Eye (tissue), 1 donor: ENCODE results near the gene HDAC9.
A peak's percentile ranks its signal among the peaks of the same experiment; 100 is the strongest.

Source experiments
- DNase-seq: peaks from one replicate; pipeline ENCODE4 v3.0.0-alpha.2; 2015

Gene HDAC9

GRCh38 chr7:18798088-18798906 is 302.7 kb downstream of the HDAC9 start:
- no peak for DNase-seq

- DNase-seq, result no peak
These were observed 304.4 kb downstream of the HDAC9 start for GRCh38 chr7:18799899-18800298.

- no peak for DNase-seq
These were observed 308.4 kb downstream of the HDAC9 start for GRCh38 chr7:18803923-18804322.

- DNase-seq, result no peak
These were observed 310.6 kb downstream of the HDAC9 start for GRCh38 chr7:18806177-18806576.

GRCh38 chr7:18808026-18808425 is 312.5 kb downstream of the HDAC9 start:
- DNase-seq, result no peak

- no peak for DNase-seq
These were observed 319.9 kb downstream of the HDAC9 start for GRCh38 chr7:18815261-18815960.

GRCh38 chr7:18820981-18821380 is 325.4 kb downstream of the HDAC9 start:
- DNase-seq, result no peak

- DNase-seq, result no peak
These were observed 326.0 kb downstream of the HDAC9 start for GRCh38 chr7:18821554-18821953.

- DNase-seq, result no peak
These were observed 328.6 kb downstream of the HDAC9 start for GRCh38 chr7:18824157-18824556.

GRCh38 chr7:18828260-18828993 is 332.9 kb downstream of the HDAC9 start:
- DNase-seq, result no peak

- no peak for DNase-seq
These were observed 333.7 kb downstream of the HDAC9 start for GRCh38 chr7:18828994-18829857.

- DNase-seq, result peak; percentile 16
These were observed 334.3 kb downstream of the HDAC9 start for GRCh38 chr7:18829858-18830285.

GRCh38 chr7:18831419-18831818 is 335.9 kb downstream of the HDAC9 start:
- DNase-seq, result no peak

- DNase-seq, result no peak
These were observed 336.4 kb downstream of the HDAC9 start for GRCh38 chr7:18831943-18832342.

GRCh38 chr7:18834577-18834976 is 339.0 kb downstream of the HDAC9 start:
- DNase-seq, result peak; percentile 15

- DNase-seq, result peak; percentile 34
These were observed 339.6 kb downstream of the HDAC9 start for GRCh38 chr7:18835001-18835690.

GRCh38 chr7:18843979-18844378 is 348.4 kb downstream of the HDAC9 start:
- DNase-seq, result no peak

- no peak for DNase-seq
These were observed 349.2 kb downstream of the HDAC9 start for GRCh38 chr7:18844735-18845134.

GRCh38 chr7:18845700-18846099 is 350.2 kb downstream of the HDAC9 start:
- no peak for DNase-seq

GRCh38 chr7:18846765-18847215 is 351.2 kb downstream of the HDAC9 start:
- peak; percentile 74 for DNase-seq

- DNase-seq, result no peak
These were observed 353.6 kb downstream of the HDAC9 start for GRCh38 chr7:18849130-18849529.

- DNase-seq, result no peak
These were observed 360.2 kb downstream of the HDAC9 start for GRCh38 chr7:18855796-18856195.
